ENCODE measurements around the gene CYB5R2. TPM values are rescaled to one million over a fixed set of nuclear protein-coding genes. Genes with fewer than 3 reads are reported as not detected.

CYB5R2 gene
- total and polyA plus RNA-seq, 2 donors (not counting 1 experiment from before 2014, with no cell fraction given), result 16.2 to 22.5 TPM

- no peaks in the 10 kb centered on the region for H3K79me2 ChIP-seq (ENCODE audit: control insufficient read depth, insufficient read depth, low read length)
- no peak for DNase-seq (ENCODE audit: low read depth in 2 of 2)
- H3K36me3 ChIP-seq (ENCODE audit: control insufficient read depth, insufficient read depth, low read length), result no peaks in the 10 kb centered on the region
- H3K9me3 ChIP-seq (ENCODE audit: control insufficient read depth, insufficient read depth, low read depth, low read length), result no peaks in the 10 kb centered on the region
- H3K4me3 ChIP-seq (replicated peaks in 1 of 4; ENCODE audit: control extremely low read depth in 1 of 4, insufficient read depth in 1 of 4, low read depth in 3 of 4, low read length in 4 of 4), result no peak overlapping the region
- H3K27me3 ChIP-seq (ENCODE audit: control insufficient read depth, insufficient read depth, low read length), result peaks cover 8% of the 10 kb centered on the region
- peaks cover 1% of the 10 kb centered on the region for H3K4me1 ChIP-seq (ENCODE audit: control insufficient read depth, extremely low read depth, insufficient read depth, low read length)
- H2AFZ ChIP-seq (ENCODE audit: low read length), result no peak overlapping the region
- no peak overlapping the region for H3K27ac ChIP-seq (ENCODE audit: insufficient read depth, low read length)
- no peak overlapping the region for H3K4me2 ChIP-seq (ENCODE audit: extremely low read depth, insufficient read depth, low read length)
- H3K9ac ChIP-seq (ENCODE audit: insufficient read depth, low read length), result no peak overlapping the region
- TF ChIP-seq, protein P1, sequence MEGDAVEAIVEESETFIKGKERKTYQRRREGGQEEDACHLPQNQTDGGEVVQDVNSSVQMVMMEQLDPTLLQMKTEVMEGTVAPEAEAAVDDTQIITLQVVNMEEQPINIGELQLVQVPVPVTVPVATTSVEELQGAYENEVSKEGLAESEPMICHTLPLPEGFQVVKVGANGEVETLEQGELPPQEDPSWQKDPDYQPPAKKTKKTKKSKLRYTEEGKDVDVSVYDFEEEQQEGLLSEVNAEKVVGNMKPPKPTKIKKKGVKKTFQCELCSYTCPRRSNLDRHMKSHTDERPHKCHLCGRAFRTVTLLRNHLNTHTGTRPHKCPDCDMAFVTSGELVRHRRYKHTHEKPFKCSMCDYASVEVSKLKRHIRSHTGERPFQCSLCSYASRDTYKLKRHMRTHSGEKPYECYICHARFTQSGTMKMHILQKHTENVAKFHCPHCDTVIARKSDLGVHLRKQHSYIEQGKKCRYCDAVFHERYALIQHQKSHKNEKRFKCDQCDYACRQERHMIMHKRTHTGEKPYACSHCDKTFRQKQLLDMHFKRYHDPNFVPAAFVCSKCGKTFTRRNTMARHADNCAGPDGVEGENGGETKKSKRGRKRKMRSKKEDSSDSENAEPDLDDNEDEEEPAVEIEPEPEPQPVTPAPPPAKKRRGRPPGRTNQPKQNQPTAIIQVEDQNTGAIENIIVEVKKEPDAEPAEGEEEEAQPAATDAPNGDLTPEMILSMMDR (conservative IDR thresholded peaks at IDR 0.05 in 1 of 2, IDR thresholded peaks at IDR 0.05 in 1 of 2; ENCODE audit: low read depth in 1 of 2, low read length in 2 of 2), result no peak
- TF ChIP-seq EZH2 (IDR thresholded peaks at IDR 0.05; ENCODE audit: low read length, missing control alignments), result no peak
- no peaks in the 10 kb centered on the region for H4K20me1 ChIP-seq (ENCODE audit: control insufficient read depth, extremely low read depth, insufficient read depth, low read length)
Measured at GRCh38 chr11:7689239-7689638, 15.9 kb upstream of the CYB5R2 start.

- peaks cover 5% of the 10 kb centered on the region for H3K27me3 ChIP-seq (ENCODE audit: control insufficient read depth, insufficient read depth, low read length)
- H2AFZ ChIP-seq (ENCODE audit: low read length), result no peak overlapping the region
Measured at GRCh38 chr11:7688238-7688826, 15.0 kb upstream of the CYB5R2 start.

GRCh38 chr11:7687386-7687785 lies 14.1 kb upstream of the CYB5R2 start:
- Histone ChIP-seq H3K9ac (ENCODE audit: insufficient read depth, low read length) (no peak overlapping the region), H3K9me3 (ENCODE audit: control insufficient read depth, insufficient read depth, low read depth, low read length) (no peaks in the 10 kb centered on the region), H3K4me3 (replicated peaks in 1 of 4; ENCODE audit: control extremely low read depth in 1 of 4, insufficient read depth in 1 of 4, low read depth in 3 of 4, low read length in 4 of 4) (no peak overlapping the region), H3K36me3 (ENCODE audit: control insufficient read depth, insufficient read depth, low read length) (no peaks in the 10 kb centered on the region), H3K27me3 (ENCODE audit: control insufficient read depth, insufficient read depth, low read length) (peaks cover 4% of the 10 kb centered on the region), H2AFZ (ENCODE audit: low read length) (no peak overlapping the region), H3K4me2 (ENCODE audit: extremely low read depth, insufficient read depth, low read length) (no peak overlapping the region), H4K20me1 (ENCODE audit: control insufficient read depth, extremely low read depth, insufficient read depth, low read length) (no peaks in the 10 kb centered on the region), H3K27ac (ENCODE audit: insufficient read depth, low read length) (no peak overlapping the region), H3K79me2 (ENCODE audit: control insufficient read depth, insufficient read depth, low read length) (no peaks in the 10 kb centered on the region), H3K4me1 (ENCODE audit: control insufficient read depth, extremely low read depth, insufficient read depth, low read length) (no peaks in the 10 kb centered on the region)
- no peak for TF ChIP-seq EZH2 (IDR thresholded peaks at IDR 0.05; ENCODE audit: low read length, missing control alignments)
- TF ChIP-seq, protein P1 (conservative IDR thresholded peaks at IDR 0.05 in 1 of 2, IDR thresholded peaks at IDR 0.05 in 1 of 2; ENCODE audit: low read depth in 1 of 2, low read length in 2 of 2), result no peak
- DNase-seq (ENCODE audit: low read depth in 2 of 2), result no peak

More at GRCh38 chr11:7688238-7688826, 15.0 kb upstream of the CYB5R2 start:
- DNase-seq (ENCODE audit: low read depth in 2 of 2), result peak; percentile 13 to 52
- H3K9me3 ChIP-seq (ENCODE audit: control insufficient read depth, insufficient read depth, low read depth, low read length), result no peaks in the 10 kb centered on the region
- H3K27ac ChIP-seq (ENCODE audit: insufficient read depth, low read length), result no peak overlapping the region
- TF ChIP-seq, protein P1 (conservative IDR thresholded peaks at IDR 0.05 in 1 of 2, IDR thresholded peaks at IDR 0.05 in 1 of 2; ENCODE audit: low read depth in 1 of 2, low read length in 2 of 2), result peak; percentile 86 to 89
- TF ChIP-seq EZH2 (IDR thresholded peaks at IDR 0.05; ENCODE audit: low read length, missing control alignments), result no peak
- no peak overlapping the region for H3K4me2 ChIP-seq (ENCODE audit: extremely low read depth, insufficient read depth, low read length)
- no peaks in the 10 kb centered on the region for H3K79me2 ChIP-seq (ENCODE audit: control insufficient read depth, insufficient read depth, low read length)
- H3K4me3 ChIP-seq (replicated peaks in 1 of 4; ENCODE audit: control extremely low read depth in 1 of 4, insufficient read depth in 1 of 4, low read depth in 3 of 4, low read length in 4 of 4), result no peak overlapping the region
- H3K4me1 ChIP-seq (ENCODE audit: control insufficient read depth, extremely low read depth, insufficient read depth, low read length), result no peaks in the 10 kb centered on the region
- no peaks in the 10 kb centered on the region for H4K20me1 ChIP-seq (ENCODE audit: control insufficient read depth, extremely low read depth, insufficient read depth, low read length)
- H3K9ac ChIP-seq (ENCODE audit: insufficient read depth, low read length), result no peak overlapping the region
- H3K36me3 ChIP-seq (ENCODE audit: control insufficient read depth, insufficient read depth, low read length), result no peaks in the 10 kb centered on the region

Measured in fibroblast of lung (primary cell).